DND-41 (cell line): Measurements from ENCODE around the gene UNC119B.

Source experiments
- CTCF ChIP-seq: IDR thresholded peaks from 2 replicates; pipeline ENCODE4 v1.5.1; 2012; ENCODE audit warnings: borderline replicate concordance, low read length, moderate library complexity, mild to moderate bottlenecking; ENCODE audit not compliant: poor library complexity, severe bottlenecking; ENCODE audit errors: extremely low read depth
- EZH2 ChIP-seq: IDR thresholded peaks from 3 replicates; pipeline ENCODE4 v1.6.1; 2012; ENCODE audit warnings: borderline replicate concordance, low read depth, mild to moderate bottlenecking, moderate library complexity, low read length, inconsistent platforms; ENCODE audit not compliant: severe bottlenecking

- TF ChIP-seq CTCF = no peak
- no peak for TF ChIP-seq EZH2
Observed at GRCh38 chr12:120760349-120761254, 50.3 kb downstream of the UNC119B start.
